B cell (primary cell): ENCODE results near the gene PRKAG2. TPM values are rescaled to one million over a fixed set of nuclear protein-coding genes. Genes with fewer than 3 reads are reported as not detected.

Experiments
- ATAC-seq: fragments of 200-7000 bp; cut with Tn5 transposase; one replicate; pipeline ENCODE4 v1.10.0; 2021; ENCODE audit warnings: low read depth, mild to moderate bottlenecking, moderate number of reproducible peaks, moderate library complexity
- CTCF ChIA-PET: fragments of 350-600 bp; sonication (Branson Sonifier 250); formaldehyde crosslinking; loops from one replicate; lab custom pipeline; 2021; ENCODE audit warnings: antibody characterized with exemption, inconsistent platforms; lab: Charles Lee
- POLR2A ChIA-PET: fragments of 350-600 bp; sonication (Branson Sonifier 250); formaldehyde crosslinking; loops from one replicate; lab custom pipeline; 2021; ENCODE audit warnings: antibody characterized with exemption; lab: Charles Lee
- DNase-seq: peaks from one replicate; pipeline ENCODE4 v3.0.0; 2013
- H2AFZ ChIP-seq: 2 replicates; pipeline ENCODE4 v1.6.1; 2012; ENCODE audit warnings: mild to moderate bottlenecking, low read depth, low read length; ENCODE audit not compliant: insufficient read depth, poor library complexity, severe bottlenecking
- H3K27ac ChIP-seq, 2 donors: 1 replicate in 1 of 2; 2 replicates in 1 of 2; pipeline ENCODE4 v1.5.1; 2012 to 2013; ENCODE audit warnings: low read length in 2 of 2, mild to moderate bottlenecking in 2 of 2, moderate library complexity in 1 of 2
- H3K27me3 ChIP-seq, 4 experiments: fragments of 200-600 bp in 1 of 4; sonication (generic) in 1 of 4; replicated peaks in 1 of 4; 1 replicate in 2 of 4; 2 replicates in 2 of 4; pipeline versions ENCODE4 v1.6.1 to v1.7.0; 2013 to 2016; ENCODE audit warnings: low read length in 3 of 4, mild to moderate bottlenecking in 2 of 4, mixed read lengths in 1 of 4, moderate library complexity in 1 of 4; ENCODE audit not compliant: insufficient read depth in 4 of 4, control insufficient read depth in 3 of 4; ENCODE audit errors: control extremely low read depth in 1 of 4
- H3K36me3 ChIP-seq, 2 experiments: replicated peaks in 1 of 2; 1 replicate in 1 of 2; 2 replicates in 1 of 2; pipeline versions ENCODE4 v1.6.1 to v1.7.1; 2013; ENCODE audit warnings: low read length in 1 of 2; ENCODE audit not compliant: insufficient read depth in 2 of 2, control insufficient read depth in 1 of 2; ENCODE audit errors: control extremely low read depth in 1 of 2, extremely low read depth in 1 of 2
- H3K4me1 ChIP-seq, 2 donors: fragments of 200-600 bp in 1 of 2; sonication (generic) in 1 of 2; 1 replicate in 1 of 2; 2 replicates in 1 of 2; pipeline versions ENCODE4 v1.5.1 to v1.6.1; 2013 to 2017; ENCODE audit warnings: low read length in 2 of 2; ENCODE audit not compliant: control insufficient read depth in 2 of 2, insufficient read depth in 2 of 2
- H3K4me2 ChIP-seq: replicated peaks from 2 replicates; pipeline ENCODE3; 2012; ENCODE audit warnings: mild to moderate bottlenecking, low read depth, low read length; ENCODE audit not compliant: poor library complexity, severe bottlenecking
- H3K4me3 ChIP-seq, 5 experiments: fragments of 200-600 bp in 1 of 5; sonication (generic) in 1 of 5; 1 replicate in 3 of 5; 2 replicates in 2 of 5; pipeline versions ENCODE4 v1.5.1 to v1.7.0; 2011 to 2016; ENCODE audit warnings: low read length in 4 of 5, mild to moderate bottlenecking in 4 of 5, low read depth in 2 of 5, control low read depth in 1 of 5, moderate library complexity in 1 of 5; ENCODE audit not compliant: insufficient read depth in 1 of 5; ENCODE audit errors: control extremely low read depth in 1 of 5, extremely low read depth in 1 of 5
- H3K79me2 ChIP-seq: fragments of 200-600 bp; sonication (generic); one replicate; pipeline ENCODE4 v1.6.0; 2016; ENCODE audit warnings: low read length; ENCODE audit not compliant: control insufficient read depth, insufficient read depth
- H3K9ac ChIP-seq: fragments of 200-600 bp; sonication (generic); 2 replicates; pipeline ENCODE4 v1.6.1; 2017; ENCODE audit warnings: mild to moderate bottlenecking, low read length, moderate library complexity
- H3K9me3 ChIP-seq, 3 donors: one replicate each; pipeline versions ENCODE4 v1.6.1 to v1.7.1; 2013; ENCODE audit warnings: low read length in 2 of 3; ENCODE audit not compliant: control insufficient read depth in 2 of 3, insufficient read depth in 1 of 3; ENCODE audit errors: control extremely low read depth in 1 of 3
- H4K20me1 ChIP-seq: 2 replicates; pipeline ENCODE4 v1.6.0; 2012; ENCODE audit warnings: mild to moderate bottlenecking, low read length; ENCODE audit not compliant: insufficient read depth, control insufficient read depth, poor library complexity, severe bottlenecking
- H3K27ac Mint-ChIP-seq: one replicate; pipeline ENCODE4 v1.8.0; 2021; ENCODE audit warnings: mixed read lengths
- H3K27me3 Mint-ChIP-seq: one replicate; pipeline ENCODE4 v1.8.0; 2021; ENCODE audit warnings: mixed read lengths
- H3K4me1 Mint-ChIP-seq: one replicate; pipeline ENCODE4 v1.8.0; 2021; ENCODE audit warnings: mixed read lengths
- H3K4me3 Mint-ChIP-seq: one replicate; pipeline ENCODE4 v1.8.0; 2021; ENCODE audit warnings: mixed read lengths
- H3K9me3 Mint-ChIP-seq: one replicate; pipeline ENCODE4 v1.8.0; 2022; ENCODE audit warnings: mixed read lengths; ENCODE audit not compliant: insufficient read depth
- CTCF ChIP-seq: fragments of 200-600 bp; IDR thresholded peaks from one replicate; pipeline ENCODE4 v1.8.0; 2022; ENCODE audit warnings: antibody characterized with exemption, mild to moderate bottlenecking
- EZH2 ChIP-seq: IDR thresholded peaks from 2 replicates; pipeline ENCODE4 v1.6.1; 2012; ENCODE audit warnings: borderline replicate concordance, low read depth, mild to moderate bottlenecking, moderate library complexity, low read length; ENCODE audit not compliant: insufficient read depth, poor library complexity, severe bottlenecking
- whole genome bisulfite sequencing: methylation state at CpG from one replicate; pipeline ENCODE4 v1.1.5; 2013; ENCODE audit warnings: missing lambda C conversion rate; ENCODE audit not compliant: insufficient coverage; 5-methylcytosine and 5-hydroxymethylcytosine counted together
- intact Hi-C: fragments of 100-400 bp; cut with micrococcal nuclease; formaldehyde crosslinking; loops from one replicate; pipeline ENCODE4 v1.10.0; 2022
- polyA plus RNA-seq: library from polyadenylated mRNA; depleted of rRNA; stranded (reverse); fragments of >200 nt; gene quantifications from 2 replicates; pipeline ENCODE4 v1.2.3, GENCODE V29; 2012
- total RNA-seq, 2 donors: library from RNA; stranded (reverse); fragments of 120-200 nt in 1 of 2; gene quantifications; 1 replicate in 1 of 2; 2 replicates in 1 of 2; pipeline versions ENCODE4 v1.2.3 to v1.2.4, GENCODE V29; 2013 to 2022

Gene PRKAG2
- total and polyA plus RNA-seq, 2 donors (not counting 1 experiment from before 2014, with no cell fraction given) = 22.1 to 56.3 TPM

- no peaks in the 10 kb centered on the region for H3K9me3 Mint-ChIP-seq
- TF ChIP-seq CTCF = no peak
- no peak for TF ChIP-seq EZH2
- Histone ChIP-seq H4K20me1 (peaks cover 17% of the 10 kb centered on the region), H3K4me1 (peaks cover 0 to 3% of the 10 kb centered on the region in 2 donors), H3K4me2 (no peak overlapping the region), H3K9ac (no peak overlapping the region), H3K9me3 (no peaks in the 10 kb centered on the region), H3K79me2 (no peaks in the 10 kb centered on the region), H3K27me3 (no peaks in the 10 kb centered on the region), H2AFZ (no peak overlapping the region), H3K36me3 (no peaks in the 10 kb centered on the region), H3K4me3 (no peak overlapping the region), H3K27ac (no peak overlapping the region)
- WGBS = 95% methylated on average over 4 of the region's 6 CpGs
- ChIA-PET POLR2A (no interaction called here), CTCF (no interaction called here)
- no peaks in the 10 kb centered on the region for H3K27me3 Mint-ChIP-seq
- no peak for DNase-seq
- no peak overlapping the region for H3K4me3 Mint-ChIP-seq
- peaks cover 16% of the 10 kb centered on the region for H3K4me1 Mint-ChIP-seq
- ATAC-seq = no peak
- H3K27ac Mint-ChIP-seq = no peak overlapping the region
- intact Hi-C loops = no loop called here
Observed at GRCh38 chr7:151717918-151718317, 159.0 kb downstream of the PRKAG2 start.

- H3K27me3 ChIP-seq = no peaks in the 10 kb centered on the region
- H4K20me1 ChIP-seq = peaks cover 17% of the 10 kb centered on the region
- no peak overlapping the region for H3K4me3 Mint-ChIP-seq
- WGBS = 89% methylated on average over 5 of the region's 5 CpGs
- no peaks in the 10 kb centered on the region for H3K79me2 ChIP-seq
- peaks cover 0 to 3% of the 10 kb centered on the region in 2 donors for H3K4me1 ChIP-seq
- H3K27ac ChIP-seq = no peak overlapping the region
- no peaks in the 10 kb centered on the region for H3K9me3 ChIP-seq
- H3K4me2 ChIP-seq = no peak overlapping the region
- H3K9me3 Mint-ChIP-seq = no peaks in the 10 kb centered on the region
- no peak for DNase-seq
- intact Hi-C loops = no loop called here
- H3K27ac Mint-ChIP-seq = no peak overlapping the region
- H3K36me3 ChIP-seq = no peaks in the 10 kb centered on the region
- no peaks in the 10 kb centered on the region for H3K27me3 Mint-ChIP-seq
- no peak overlapping the region for H3K4me3 ChIP-seq
- H3K4me1 Mint-ChIP-seq = peaks cover 21% of the 10 kb centered on the region
- H3K9ac ChIP-seq = no peak overlapping the region
- H2AFZ ChIP-seq = no peak overlapping the region
- ChIA-PET CTCF (no interaction called here), POLR2A (no interaction called here)
- TF ChIP-seq EZH2 (no peak), CTCF (no peak)
- ATAC-seq = no peak
Observed at GRCh38 chr7:151717415-151717814, 159.5 kb downstream of the PRKAG2 start.
